ENCODE results near the gene ZC3H12D.
"Not testable (repeated sequence)": the region's sequence is repeated elsewhere in the genome, so short reads cannot be mapped to it uniquely, and the experiment has no call there.

ZC3H12D gene

DNA sequence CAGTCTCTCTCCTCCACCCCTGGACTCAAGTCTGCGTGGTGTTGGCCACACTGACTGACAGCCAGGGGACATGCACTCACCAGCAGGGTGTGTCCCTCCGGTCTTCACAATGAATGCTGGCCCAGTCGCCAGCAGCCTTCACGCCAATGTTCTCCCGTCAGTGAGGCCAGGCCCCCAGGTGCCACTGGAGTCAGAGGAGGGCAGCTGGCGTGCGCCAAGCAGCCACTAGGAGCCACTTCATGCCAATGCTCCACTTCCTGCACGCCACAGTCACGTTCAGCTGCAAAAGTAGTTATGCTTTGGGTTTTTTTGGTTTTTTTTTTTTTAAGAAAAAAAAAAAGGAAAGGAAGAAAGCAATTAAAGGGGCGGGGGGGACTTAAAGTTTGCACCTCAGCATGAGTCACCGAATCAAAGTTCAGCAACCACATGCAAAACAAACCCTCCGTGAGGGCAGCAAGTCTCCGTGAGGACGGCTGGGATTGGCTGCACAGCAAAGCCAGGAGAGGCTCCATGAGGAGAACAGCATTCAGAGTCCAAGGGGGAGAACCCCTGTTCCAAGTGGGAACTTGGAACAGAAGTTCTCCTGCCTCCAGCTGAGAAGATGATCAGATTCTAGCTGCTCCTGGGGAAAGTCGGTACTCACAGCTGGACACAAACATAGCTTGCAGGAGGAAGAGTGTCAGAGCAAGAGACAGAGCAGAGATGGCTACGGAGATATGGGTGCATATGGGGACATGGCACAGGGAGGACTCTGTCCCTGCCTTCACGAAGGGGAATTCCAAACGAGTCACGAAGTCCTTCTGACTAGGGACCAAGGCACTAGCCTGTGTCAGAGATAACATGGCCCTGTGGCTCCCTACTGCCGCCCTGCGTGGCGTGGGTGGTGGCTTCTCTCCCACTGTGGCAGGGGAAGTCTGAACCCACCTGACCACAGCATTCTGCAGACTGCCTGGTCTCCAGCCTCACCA lies at the start of gene ZC3H12D:
ZC3H12D (minus strand) TSS at position 282 of the 968 bp plus-strand sequence. CDS start 10,471 bp downstream, outside the sequence.
- DNase-seq (ENCODE audit: low spot score): no peak

DNA sequence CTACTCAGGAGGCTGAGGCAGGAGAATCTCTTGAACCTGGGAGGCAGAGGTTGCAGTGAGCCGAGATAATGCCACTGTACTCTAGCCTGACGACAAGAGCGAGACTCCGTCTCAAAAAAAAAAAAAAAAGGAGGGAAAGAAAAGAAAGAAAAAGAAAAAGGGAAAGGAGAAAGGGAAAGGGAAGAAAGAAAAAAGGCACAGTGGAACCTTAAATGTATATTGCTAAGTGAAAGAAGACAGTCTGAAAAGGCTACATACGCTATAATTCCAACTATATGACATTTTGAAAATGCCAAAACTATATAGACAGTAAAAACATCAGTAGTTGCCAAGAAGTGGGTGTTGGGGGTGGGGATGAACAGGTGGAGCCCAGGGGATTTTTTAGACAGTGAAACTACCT lies 44.8 kb upstream of the ZC3H12D start:
- no peak for DNase-seq (ENCODE audit: low spot score)

DNA sequence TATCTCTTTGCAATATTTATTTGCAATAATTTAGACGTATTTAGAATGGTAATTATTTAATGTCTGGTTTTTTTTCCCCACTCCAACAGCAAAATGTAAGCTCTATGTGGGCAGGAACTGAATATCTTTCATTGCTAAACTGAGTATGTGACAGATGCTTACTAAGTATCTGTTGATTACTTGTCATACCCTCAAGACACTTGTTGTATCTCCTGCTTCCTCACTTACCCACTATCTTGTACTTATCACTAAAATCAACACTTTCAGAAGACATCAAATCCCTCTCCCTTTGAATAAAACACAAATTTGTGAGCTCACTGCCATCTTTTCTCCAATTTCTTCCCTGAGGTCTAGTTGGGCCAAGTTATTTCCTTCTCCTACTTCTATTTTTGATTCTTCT lies 30.7 kb upstream of the ZC3H12D start:
- no peak for DNase-seq (ENCODE audit: low spot score)

DNA sequence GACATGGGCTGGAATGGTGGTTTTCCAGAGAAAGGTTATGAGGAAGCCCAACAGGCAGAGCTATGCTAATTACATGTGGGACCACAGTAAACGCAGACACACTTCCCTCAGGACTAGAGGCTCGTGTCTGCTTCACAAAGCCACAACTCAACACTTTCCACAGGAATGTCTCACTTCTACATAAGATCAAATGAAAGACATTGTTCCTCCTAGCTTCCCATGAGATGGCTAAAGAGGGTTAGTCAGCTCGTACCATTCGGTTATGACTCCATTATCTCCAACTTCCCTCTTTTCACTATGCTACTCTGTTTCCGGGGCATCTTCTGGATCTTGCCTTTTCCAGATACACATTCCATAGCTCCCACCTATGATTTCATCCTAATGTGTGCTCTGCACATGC lies 29.1 kb upstream of the ZC3H12D start:
- no peak for DNase-seq (ENCODE audit: low spot score)

DNA sequence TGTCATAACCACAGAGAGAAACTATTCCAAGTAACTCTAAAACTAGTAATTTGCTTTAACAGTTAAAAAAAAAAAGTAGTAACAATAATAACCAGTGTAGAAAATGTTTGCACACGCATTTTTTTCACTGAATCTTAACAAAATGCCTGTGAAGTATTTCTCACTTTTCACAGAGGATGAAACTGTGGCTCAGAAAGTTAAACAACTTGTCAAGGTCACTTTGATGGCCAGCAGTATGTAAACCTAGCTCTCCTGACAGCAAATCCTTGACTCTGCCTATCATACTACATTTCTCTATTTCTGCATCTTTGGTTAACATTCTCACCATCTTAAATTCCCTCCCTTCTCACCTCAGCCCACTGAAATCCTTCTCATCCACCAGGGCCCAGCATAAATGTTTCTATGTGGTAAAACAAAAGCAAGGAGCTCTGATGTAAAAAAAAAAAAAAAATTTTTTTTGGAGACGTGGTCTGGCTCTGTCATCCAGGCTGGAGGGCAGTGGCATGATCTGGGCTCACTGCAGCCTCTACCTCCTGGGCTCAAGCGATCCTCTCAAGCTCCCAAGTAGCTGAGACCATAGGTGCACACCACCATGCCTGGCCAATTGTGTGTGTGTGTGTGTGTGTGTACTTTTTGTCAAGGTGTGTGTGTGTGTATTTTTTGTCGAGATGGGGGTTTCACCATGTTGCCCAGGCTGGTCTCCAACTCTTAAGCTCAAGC lies 26.1 kb upstream of the ZC3H12D start:
- DNase-seq (ENCODE audit: low spot score): no peak

DNA sequence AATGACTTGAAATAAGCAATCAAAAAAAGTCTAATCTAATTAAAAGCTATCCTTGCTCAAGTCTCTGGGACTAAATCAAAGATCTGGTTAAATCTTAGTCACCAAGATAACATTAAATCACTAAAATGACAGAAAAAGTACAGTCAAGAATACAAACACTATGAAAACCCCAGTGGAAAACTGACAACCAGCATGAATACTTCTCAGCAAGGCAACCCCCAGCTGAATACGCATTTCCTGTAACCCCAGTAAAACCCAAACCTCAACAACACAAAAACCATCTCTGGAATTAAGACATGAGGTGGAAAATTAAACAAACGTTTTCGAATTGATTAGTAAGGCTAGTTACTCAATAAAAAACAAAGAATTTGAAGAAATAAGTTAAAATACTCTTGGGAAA lies 23.7 kb upstream of the ZC3H12D start:
- DNase-seq (ENCODE audit: low spot score): no peak

DNA sequence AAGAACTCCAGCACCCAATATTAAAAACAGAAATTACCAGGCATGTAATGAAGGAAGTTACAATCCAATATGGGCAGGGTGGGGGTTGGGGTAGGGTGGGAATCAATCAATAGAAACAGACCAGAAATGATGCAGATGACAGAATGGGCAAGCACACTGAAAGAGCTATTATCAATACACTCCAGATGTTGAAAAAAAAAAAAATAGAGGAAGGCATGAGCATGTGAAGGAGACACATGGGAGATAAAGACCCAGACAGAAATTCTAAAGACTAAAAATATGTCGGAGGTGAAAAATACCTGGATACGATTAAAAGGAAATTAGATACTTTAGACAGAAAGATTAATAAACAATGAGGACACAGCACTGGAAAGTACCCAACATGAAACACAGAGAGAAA lies 19.1 kb upstream of the ZC3H12D start:
- peak; percentile 54 for DNase-seq (ENCODE audit: low spot score)

DNA sequence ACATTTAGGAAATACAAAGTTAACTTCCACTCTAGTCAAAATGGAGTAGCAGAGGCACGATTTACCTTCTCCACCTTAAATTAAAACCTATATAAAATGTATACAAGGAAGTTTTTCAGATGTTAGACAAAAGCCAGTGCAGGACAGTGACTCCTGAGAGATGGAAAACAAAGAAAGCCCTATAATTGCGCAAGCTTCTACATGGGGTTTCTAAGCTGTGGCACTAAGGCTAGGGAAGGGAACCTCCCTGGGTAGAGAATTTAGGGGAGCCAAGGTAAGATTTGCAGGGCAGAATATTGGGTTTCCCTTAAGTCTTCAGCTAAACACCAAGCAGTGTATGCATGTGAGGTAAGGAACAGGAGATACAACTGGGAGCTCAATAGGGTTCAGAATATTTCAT lies 18.5 kb upstream of the ZC3H12D start:
- DNase-seq (ENCODE audit: low spot score): no peak

DNA sequence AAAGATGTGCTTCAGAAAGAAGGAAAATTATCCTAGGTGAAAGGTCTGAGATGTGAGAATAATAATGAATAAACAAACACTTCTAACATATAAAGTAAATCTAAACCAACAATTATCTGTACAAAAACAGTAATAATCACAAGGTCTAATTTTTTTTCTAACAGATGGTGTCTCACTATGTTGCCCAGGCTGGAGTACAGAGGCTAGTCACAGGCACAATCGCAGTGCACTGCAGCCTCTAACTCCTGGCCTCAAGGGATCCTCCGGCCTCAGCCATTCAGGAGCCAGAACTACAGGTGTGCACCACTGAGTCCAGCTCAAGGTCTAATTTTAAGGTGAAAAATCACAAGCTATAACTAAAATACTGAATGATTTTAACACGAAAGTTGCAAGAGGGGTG lies 17.0 kb upstream of the ZC3H12D start:
- DNase-seq (ENCODE audit: low spot score): no peak

DNA sequence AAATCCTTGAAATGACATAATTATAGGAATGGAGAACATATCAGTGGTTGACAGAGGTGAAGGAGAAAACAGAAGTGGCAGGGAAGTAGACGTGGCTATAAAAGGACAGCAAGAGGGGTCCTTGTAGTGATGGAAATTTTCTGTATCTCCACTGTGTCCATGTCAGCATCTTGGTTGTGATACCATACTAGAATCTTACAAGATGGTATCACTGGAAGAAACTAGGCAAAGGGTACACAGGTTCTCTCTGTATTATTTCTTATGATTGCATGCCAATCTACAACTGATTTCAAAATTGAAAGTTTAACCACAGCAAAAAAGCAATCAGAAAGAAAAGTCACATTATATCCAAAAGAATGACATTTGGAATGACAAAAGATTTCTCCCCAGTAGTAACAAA lies 16.4 kb upstream of the ZC3H12D start:
- DNase-seq (ENCODE audit: low spot score): no peak

DNA sequence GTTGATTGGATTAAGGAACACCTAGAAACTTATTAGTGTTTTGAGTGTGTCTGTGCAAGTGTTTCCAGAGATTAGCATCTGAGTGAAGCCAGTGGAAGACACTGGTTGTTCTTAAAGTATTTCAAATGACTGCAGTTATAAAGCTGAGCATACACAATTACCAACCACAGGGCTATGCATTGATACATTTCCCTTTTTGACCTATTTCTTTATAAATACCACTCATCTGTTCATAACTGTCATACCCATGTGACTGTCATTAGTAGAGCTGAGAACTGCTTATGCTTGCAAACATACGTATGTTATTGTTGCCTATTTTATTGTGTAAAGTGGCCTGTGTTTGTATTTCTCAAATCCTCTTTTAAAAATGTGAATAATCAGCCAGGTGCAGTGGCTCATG lies 15.3 kb upstream of the ZC3H12D start:
- no peak for DNase-seq (ENCODE audit: low spot score)

DNA sequence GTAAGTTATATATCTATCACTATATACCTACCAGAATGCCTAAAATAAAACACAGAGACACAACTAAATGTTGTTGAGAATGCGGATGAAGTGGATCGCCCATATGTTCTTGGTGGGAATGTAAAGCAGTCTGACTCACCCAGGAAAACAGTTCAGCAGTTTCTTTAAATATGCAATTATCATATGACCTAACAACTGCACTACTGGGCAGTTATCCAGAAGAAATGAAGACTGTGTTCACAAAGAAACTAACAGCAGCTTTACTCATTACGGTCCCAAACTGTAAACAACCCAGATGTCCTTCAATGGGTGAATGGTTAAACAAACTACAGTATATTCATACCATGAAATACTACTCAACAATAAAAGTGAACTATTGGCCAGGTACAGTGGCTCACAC lies 14.3 kb upstream of the ZC3H12D start:
- no peak for DNase-seq (ENCODE audit: low spot score)

DNA sequence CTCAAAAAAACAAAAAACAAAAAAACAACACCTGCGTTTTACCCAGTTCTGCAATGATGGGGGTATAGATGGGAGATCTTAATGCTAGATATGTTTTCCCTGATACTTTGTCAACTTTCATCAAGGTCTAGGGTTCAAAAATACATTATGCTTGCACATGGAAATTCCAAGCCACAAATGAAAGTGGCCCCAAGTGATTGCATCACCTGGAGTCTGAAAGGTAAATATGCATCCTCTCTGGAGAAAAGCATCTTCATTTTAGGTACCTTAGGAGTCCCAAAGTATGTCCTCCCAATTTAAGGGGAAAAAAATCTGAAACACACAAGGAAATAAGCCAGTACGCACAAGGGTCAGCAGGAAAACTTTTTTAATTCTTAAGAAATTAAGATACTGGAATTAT lies 12.6 kb upstream of the ZC3H12D start:
- no peak for DNase-seq (ENCODE audit: low spot score)

DNA sequence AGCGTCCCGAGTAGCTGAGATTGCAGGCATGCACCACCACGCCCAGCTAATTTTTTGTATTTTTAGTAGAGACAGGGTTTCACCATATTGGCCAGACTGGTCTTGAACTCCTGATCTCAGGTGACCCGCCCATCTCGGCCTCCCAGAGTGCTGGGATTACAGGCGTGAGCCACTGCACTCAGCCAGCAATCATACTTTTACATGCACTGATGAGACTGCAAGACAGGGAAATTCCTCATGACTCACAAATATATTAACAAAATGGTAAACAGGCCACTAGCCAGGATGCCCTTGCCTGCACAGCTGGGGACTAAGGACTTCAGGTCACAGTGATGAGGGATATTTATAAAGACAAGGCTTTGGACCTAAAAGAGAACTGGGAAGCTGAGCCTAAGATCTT lies 11.8 kb upstream of the ZC3H12D start:
- not testable (repeated sequence) for DNase-seq (ENCODE audit: low spot score)

DNA sequence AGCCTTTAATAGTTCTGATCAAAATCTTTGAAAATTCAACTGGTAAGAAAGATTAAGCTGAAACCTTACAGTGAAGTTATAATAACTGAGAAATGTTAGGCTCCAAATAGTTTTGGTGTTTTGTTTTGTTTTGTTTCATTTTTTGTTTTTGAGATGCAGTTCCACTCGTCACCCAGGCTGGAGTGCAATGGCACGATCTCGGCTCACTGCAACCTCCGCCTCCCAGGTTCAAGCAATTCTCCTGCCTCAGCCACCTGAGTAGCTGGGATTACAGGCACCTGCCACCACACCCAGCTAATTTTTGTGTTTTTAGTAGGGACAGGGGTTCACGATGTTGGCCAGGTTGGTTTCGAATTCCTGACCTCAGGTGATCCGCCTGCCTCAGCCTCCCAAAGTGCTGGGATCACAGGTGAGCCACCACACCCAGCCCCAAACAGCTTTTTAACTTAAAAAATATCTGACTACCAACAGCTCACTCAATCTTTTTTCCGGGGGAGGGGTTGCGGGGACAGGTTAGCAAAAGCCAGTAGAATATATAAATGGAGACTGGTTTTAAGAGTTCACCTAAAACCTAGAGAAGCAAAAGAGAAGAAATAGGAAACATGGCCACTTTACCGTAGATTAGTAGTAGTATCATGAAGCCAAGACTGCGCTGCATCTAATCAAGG lies 10.7 kb upstream of the ZC3H12D start:
- not testable (repeated sequence) for DNase-seq (ENCODE audit: low spot score)

DNA sequence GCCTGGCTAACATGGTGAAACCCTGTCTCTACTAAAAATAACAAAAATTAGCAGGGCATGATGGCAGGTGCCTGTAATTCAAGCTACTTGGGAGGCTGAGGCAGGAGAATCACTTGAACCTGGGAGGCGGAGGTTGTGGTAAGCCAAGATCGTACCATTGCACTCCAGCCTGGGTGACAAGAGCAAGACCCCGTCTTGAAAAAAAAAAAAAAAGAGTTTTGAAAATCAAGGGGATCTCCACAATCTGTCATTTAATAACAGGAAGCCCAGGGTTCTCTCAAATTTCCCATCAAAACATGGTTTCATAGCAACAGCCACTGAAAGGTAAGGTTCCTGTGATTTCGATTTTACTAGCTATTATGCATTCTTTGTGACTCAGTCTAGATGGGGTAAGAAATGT lies 10.0 kb upstream of the ZC3H12D start:
- not testable (repeated sequence) for DNase-seq (ENCODE audit: low spot score)

DNA sequence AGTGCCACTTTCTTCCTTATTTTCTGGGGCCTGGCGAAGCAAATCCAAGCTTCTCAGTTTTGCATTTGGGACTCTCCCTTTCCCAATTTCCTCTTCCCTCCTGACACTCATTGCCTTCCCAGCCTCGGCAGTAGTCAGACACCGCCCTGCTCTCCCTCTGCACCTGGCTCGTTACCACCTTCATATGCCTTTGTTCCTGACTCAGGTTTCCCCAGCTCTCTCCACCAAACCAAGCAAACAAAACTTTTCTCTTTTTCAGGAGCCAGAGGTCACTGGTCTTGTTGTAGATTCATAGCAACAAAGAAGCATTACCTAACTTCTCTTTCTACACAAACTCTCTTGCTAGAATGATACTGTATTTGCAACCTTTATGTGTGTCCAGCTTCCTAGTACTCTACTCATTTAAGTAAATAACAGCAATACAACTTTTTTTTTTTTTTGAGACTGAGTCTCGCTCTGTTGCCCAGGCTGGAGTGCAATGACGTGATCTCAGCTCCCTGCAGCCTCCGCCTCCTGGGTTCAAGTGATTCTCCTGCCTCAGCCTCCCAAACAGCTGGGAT lies 9.0 kb upstream of the ZC3H12D start:
- no peak for DNase-seq (ENCODE audit: low spot score)

DNA sequence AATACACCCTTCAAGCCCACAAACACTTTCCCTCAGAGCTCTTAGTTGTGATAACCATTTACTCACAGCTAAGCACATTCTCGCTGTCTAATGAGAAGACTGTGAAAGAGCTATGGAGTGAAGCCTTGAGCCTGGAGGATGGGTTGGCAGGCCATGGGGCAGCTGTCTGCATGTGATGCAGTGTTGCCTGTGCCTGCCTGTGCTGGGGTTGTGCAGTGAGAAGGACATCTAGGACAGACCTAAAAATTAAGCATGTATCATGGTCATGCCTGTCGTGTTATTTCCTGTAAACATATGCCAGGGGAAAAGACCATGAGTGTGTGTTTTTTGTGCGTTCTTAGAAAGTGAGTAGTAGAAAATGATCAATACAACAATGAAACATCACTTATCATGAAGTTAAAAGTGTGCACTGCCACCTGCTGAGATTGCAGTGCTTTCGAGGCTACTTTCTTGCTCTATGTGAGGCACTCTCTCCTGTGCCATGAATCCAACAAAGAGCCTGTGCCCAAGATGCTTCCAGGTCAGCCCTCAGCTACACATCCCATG lies 8.1 kb upstream of the ZC3H12D start:
- no peak for DNase-seq (ENCODE audit: low spot score)

DNA sequence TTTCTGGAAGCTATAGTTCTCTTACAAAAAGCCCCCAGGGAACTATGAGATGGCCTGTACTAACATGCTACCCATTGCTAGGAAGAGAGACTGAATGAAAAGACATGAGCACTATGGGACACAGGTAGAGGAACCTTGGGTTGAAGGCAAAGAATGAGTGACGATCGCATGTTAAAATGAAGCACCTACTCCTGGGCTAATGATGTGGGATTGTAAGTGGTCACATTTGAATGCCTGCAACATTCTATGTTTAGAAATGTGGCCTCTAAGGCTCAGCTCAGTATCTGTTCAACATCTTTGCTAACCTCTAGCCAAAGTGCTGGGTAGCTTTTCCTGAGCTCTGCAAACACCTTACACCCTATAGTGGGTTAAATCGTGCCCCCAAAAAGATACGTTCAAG lies 5.2 kb upstream of the ZC3H12D start:
- DNase-seq (ENCODE audit: low spot score): no peak

DNA sequence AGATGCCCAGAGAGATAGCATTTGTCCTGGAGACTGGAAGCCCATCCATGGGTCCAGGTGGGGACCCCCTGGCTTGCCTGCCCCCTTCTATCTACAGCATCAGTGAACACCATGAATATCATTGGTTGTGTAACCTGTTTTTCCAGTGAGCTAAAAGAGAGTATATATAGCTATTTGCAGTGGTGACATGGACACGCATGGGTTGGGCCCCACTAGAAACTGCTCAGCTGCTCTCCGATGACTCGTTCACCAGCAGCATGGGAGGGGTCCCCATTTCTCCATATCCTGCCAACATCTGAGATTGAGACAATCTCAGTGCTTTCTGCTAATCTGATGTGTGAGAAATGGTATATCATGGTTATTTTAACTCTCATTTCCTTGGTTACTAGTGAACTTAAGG lies 4.0 kb upstream of the ZC3H12D start:
- no peak for DNase-seq (ENCODE audit: low spot score)

DNA sequence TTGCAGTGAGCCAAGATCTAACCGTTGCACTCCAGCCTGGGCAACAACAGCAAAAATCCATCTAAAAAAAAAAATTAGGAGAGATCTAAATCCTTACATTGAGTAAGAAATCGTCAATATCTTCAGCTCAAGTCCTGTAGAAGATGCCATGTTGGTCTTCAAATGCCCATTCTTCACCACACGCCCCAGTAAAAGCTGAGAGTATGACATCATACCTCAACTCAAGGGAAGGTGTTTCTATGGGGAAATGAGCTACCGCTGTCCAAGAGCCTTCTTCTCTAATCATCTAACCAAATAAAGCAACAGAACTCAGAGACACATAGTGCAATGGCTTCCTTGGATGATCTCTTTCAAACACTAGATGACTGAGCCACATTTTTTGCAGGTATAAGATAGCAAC lies 2.5 kb upstream of the ZC3H12D start:
- no peak for DNase-seq (ENCODE audit: low spot score)

Data from hematopoietic multipotent progenitor cell treated with erythropoietin and hydrocortisone succinate and interleukin-3 and kit ligand, for 17 days (in vitro differentiated cells).